ENCODE data around the gene SCGB1A1.

Gene SCGB1A1

DNA sequence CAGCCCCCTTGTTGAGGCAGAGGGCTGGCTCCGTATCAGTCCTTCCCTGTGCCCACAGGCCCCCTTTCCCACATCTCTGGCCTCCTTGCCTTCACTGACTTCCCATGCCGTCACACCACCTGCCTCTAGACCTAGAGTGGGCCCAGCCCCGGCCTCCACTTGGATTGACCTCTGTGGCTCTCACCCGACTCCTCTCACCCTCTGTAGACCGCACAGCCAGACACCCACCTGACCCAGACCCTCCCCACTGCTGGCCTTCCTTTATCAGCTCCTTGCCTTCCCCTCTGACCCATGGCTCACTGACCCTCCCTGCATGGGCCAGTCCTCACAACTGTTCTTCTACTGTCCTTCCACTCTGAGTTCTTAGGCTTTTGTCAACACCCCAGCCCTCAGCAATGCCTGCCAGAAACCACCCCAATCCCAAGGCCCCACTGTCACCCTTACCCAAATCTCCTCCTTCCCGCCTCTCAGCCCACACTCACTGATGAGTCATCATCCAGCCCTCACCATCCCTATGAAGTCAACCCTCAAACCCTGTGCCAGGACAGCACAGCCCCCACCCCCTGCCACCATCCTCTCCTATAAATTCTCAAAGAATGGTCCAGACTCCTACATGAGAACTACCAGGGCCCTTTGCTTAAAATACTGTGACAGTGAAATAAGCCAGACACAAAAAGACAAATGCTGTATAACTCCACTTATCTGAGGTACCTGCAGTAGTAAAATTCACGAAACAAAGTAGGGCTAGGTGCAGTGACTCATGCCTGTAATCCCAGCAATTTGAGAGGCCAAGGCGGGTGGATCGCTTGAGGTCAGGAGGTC is 53.4 kb downstream of the SCGB1A1 start:
- H3K4me1 ChIP-seq (ENCODE audit: insufficient read depth, insufficient read length): peaks cover 10% of the 10 kb centered on the region
- no peak overlapping the region for H3K4me3 ChIP-seq (ENCODE audit: insufficient read length, low read depth)
- no peaks in the 10 kb centered on the region for H3K27me3 ChIP-seq (ENCODE audit: insufficient read depth, insufficient read length)
- no peak for DNase-seq (ENCODE audit: low read depth, low spot score)
- no peaks in the 10 kb centered on the region for H3K36me3 ChIP-seq (ENCODE audit: insufficient read depth, insufficient read length, low read length)
- no peaks in the 10 kb centered on the region for H3K9me3 ChIP-seq (ENCODE audit: insufficient read depth, low read length)
- TF ChIP-seq ZNF274 (IDR thresholded peaks at IDR 0.05; ENCODE audit: low read depth, low read length) (no peak), SUZ12 (IDR thresholded peaks at IDR 0.05; ENCODE audit: extremely low read depth, insufficient read depth, insufficient read length) (no peak), YY1 (IDR thresholded peaks at IDR 0.05; ENCODE audit: insufficient read depth, insufficient read length) (no peak)
- H3K9ac ChIP-seq (ENCODE audit: insufficient read length, low read depth): no peak overlapping the region
